Naive thymus-derived CD4-positive, alpha-beta T cell (primary cell): ENCODE data around the gene LRCH1. TPM values are rescaled to one million over a fixed set of nuclear protein-coding genes. Genes with fewer than 3 reads are reported as not detected.
A peak's percentile ranks its signal among the peaks of the same experiment; 100 is the strongest.

ENCODE experiments used
- ATAC-seq: fragments of 150-1000 bp; cut with Tn5 transposase; 2 replicates; pipeline ENCODE4 v1.10.0; 2021; ENCODE audit warnings: mild to moderate bottlenecking, moderate library complexity
- CTCF ChIA-PET: fragments of 350-600 bp; sonication (Branson Sonifier 250); formaldehyde crosslinking; loops from one replicate; lab custom pipeline; 2021; ENCODE audit warnings: antibody characterized with exemption; lab: Charles Lee
- POLR2A ChIA-PET: fragments of 350-600 bp; sonication (Branson Sonifier 250); formaldehyde crosslinking; loops from one replicate; lab custom pipeline; 2021; ENCODE audit warnings: antibody characterized with exemption, inconsistent platforms; lab: Charles Lee
- DNase-seq, 9 donors: peaks; one replicate each; pipeline versions ENCODE4 v3.0.0 to v3.0.0-alpha.2; 2020 to 2022; ENCODE audit warnings: mixed read lengths in 1 of 9
- H3K27ac ChIP-seq: one replicate; pipeline ENCODE4 v1.7.0; 2013; ENCODE audit warnings: mild to moderate bottlenecking, low read depth, low read length, moderate library complexity
- H3K27me3 ChIP-seq, 2 donors: one replicate each; pipeline ENCODE4 v1.7.0; 2013; ENCODE audit warnings: low read length in 2 of 2, mild to moderate bottlenecking in 2 of 2, moderate library complexity in 2 of 2; ENCODE audit not compliant: control insufficient read depth in 2 of 2, insufficient read depth in 2 of 2
- H3K36me3 ChIP-seq, 3 experiments: 1 replicate in 2 of 3; 2 replicates in 1 of 3; pipeline ENCODE4 v1.7.0; 2013; ENCODE audit warnings: low read length in 3 of 3, mild to moderate bottlenecking in 3 of 3, moderate library complexity in 1 of 3; ENCODE audit not compliant: insufficient read depth in 3 of 3, control insufficient read depth in 2 of 3
- H3K4me1 ChIP-seq, 2 donors: one replicate each; pipeline ENCODE4 v1.7.0; 2013; ENCODE audit warnings: low read length in 2 of 2, mild to moderate bottlenecking in 2 of 2, moderate library complexity in 1 of 2; ENCODE audit not compliant: control insufficient read depth in 2 of 2, insufficient read depth in 2 of 2
- H3K4me3 ChIP-seq: 2 replicates; pipeline ENCODE4 v1.7.0; 2013; ENCODE audit warnings: mild to moderate bottlenecking, low read length
- H3K9me3 ChIP-seq, 3 experiments: 1 replicate in 2 of 3; 2 replicates in 1 of 3; pipeline ENCODE4 v1.7.0; 2013; ENCODE audit warnings: low read length in 3 of 3; ENCODE audit not compliant: control insufficient read depth in 2 of 3
- H3K27ac Mint-ChIP-seq, 9 donors: one replicate each; pipeline ENCODE4 v1.8.0; 2020 to 2022; ENCODE audit warnings: mixed read lengths in 9 of 9, mild to moderate bottlenecking in 8 of 9, moderate library complexity in 5 of 9, inconsistent platforms in 2 of 9
- H3K27me3 Mint-ChIP-seq, 5 donors: one replicate each; pipeline ENCODE4 v1.8.0; 2021 to 2022; ENCODE audit warnings: mixed read lengths in 5 of 5, mild to moderate bottlenecking in 1 of 5
- H3K36me3 Mint-ChIP-seq, 5 donors: one replicate each; pipeline ENCODE4 v1.8.0; 2020 to 2022; ENCODE audit warnings: mixed read lengths in 5 of 5, mild to moderate bottlenecking in 3 of 5, inconsistent platforms in 1 of 5
- H3K4me1 Mint-ChIP-seq, 7 donors: one replicate each; pipeline ENCODE4 v1.8.0; 2020 to 2022; ENCODE audit warnings: mixed read lengths in 7 of 7, mild to moderate bottlenecking in 3 of 7, inconsistent platforms in 1 of 7
- H3K4me3 Mint-ChIP-seq, 10 donors: one replicate each; pipeline ENCODE4 v1.8.0; 2020 to 2022; ENCODE audit warnings: mild to moderate bottlenecking in 10 of 10, mixed read lengths in 10 of 10, moderate library complexity in 6 of 10, inconsistent platforms in 2 of 10
- H3K9me3 Mint-ChIP-seq, 11 donors: one replicate each; pipeline ENCODE4 v1.8.0; 2020 to 2022; ENCODE audit warnings: mixed read lengths in 11 of 11, mild to moderate bottlenecking in 4 of 11, inconsistent platforms in 1 of 11, moderate library complexity in 1 of 11
- intact Hi-C, 2 donors: fragments of 100-400 bp; cut with micrococcal nuclease; formaldehyde crosslinking; loops; one replicate each; pipeline ENCODE4 v1.15.1; 2023
- polyA plus RNA-seq, 2 donors: library from polyadenylated mRNA; unstranded; fragments of 300-500 nt; fragmentation: Illumina TruSeq; gene quantifications; one replicate each; pipeline ENCODE4 v1.2.3, GENCODE V29; 2021
- total RNA-seq, 6 experiments: library from RNA in 5 of 6; stranded (reverse) in 5 of 6; gene quantifications; 1 replicate in 5 of 6; 2 replicates in 1 of 6; pipeline ENCODE4 v1.2.3 and lab custom pipeline; 2021 to 2026

LRCH1 gene
- total and polyA plus RNA-seq, 7 experiments from 2014 or later, result 4.1 to 24.2 (median 15.2) TPM

DNA sequence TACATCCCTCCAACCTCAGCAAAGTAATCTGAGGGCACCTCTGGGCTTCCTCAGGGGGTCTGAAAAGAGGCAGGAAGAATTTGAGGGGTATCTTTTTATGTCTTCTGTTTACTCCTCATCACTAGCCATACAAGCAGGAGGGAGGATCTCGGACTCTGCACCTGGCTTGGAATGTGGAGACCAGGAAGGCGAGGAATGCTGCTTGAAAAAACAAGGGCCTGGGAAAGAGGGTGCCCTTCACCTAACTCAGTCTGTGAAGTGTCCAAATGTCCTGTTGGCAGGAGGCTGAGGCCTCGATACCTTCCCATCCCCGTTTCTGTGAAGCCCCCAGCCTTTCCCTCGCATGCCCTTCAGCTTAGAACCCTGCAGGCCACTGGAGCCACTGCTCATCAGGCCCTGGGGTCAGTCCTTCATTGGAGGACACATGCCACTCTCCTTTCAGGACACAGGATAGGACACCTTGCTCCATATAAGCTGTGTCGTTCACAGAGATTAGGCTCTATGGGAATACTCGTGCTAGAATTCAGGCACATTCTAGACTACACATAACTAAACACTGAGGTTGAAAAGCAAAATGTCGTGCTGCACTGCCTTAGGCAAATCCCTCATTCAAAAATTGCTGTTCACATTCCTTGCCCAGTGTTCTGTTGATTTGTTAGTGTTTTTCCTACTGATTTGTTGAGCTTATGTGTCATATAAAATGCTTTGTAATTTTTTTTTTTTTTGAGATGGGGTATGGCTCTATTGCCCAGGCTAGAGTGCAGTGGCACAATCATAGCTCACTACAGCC, 194.3 kb downstream of the LRCH1 start:
- ATAC-seq (no peak), DNase-seq (no peak)
- Mint-ChIP-seq H3K27ac (peak overlapping the region in 1 of 9 donors; percentile 35), H3K4me3 (no peak overlapping the region), H3K36me3 (peaks cover 0 to 35% (median 8%) of the 10 kb centered on the region in 5 donors), H3K27me3 (no peaks in the 10 kb centered on the region), H3K4me1 (peaks cover 10 to 27% (median 26%) of the 10 kb centered on the region in 7 donors), H3K9me3 (no peaks in the 10 kb centered on the region)
- intact Hi-C loops, result no loop called here
- no peak overlapping the region for H3K27ac ChIP-seq
- ChIA-PET POLR2A (no interaction called here), CTCF (no interaction called here)
- H3K27me3 ChIP-seq, result no peaks in the 10 kb centered on the region
- H3K4me3 ChIP-seq, result no peak overlapping the region
- peaks cover 4 to 11% of the 10 kb centered on the region in 2 donors for H3K4me1 ChIP-seq
- H3K9me3 ChIP-seq, result no peaks in the 10 kb centered on the region
- H3K36me3 ChIP-seq, result peaks cover 0 to 10% (median 0%) of the 10 kb centered on the region in 3 experiments

DNA sequence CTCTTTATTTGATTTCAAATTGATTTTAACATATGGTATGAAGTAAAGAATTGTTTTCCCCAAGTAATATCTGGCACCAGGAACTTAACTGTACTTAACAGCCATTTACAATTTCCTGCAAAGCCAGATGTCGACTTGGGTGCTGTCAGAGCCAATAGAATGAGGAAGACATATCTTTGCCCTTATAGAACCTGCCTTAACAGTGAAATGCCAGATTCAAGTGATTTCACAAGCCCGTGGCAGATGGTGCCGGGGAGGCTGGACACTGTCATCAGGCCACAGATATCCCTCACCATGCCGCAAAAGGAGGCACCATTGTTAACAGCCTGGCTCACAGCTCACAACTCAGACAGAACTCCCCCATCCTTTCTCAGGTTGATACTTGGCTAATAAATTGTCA, 195.3 kb downstream of the LRCH1 start:
- POLR2A ChIA-PET, result no interaction called here
- Mint-ChIP-seq H3K36me3 (peaks cover 0 to 35% (median 8%) of the 10 kb centered on the region in 5 donors), H3K27me3 (no peaks in the 10 kb centered on the region), H3K4me1 (peaks cover 10 to 35% (median 33%) of the 10 kb centered on the region in 7 donors), H3K9me3 (no peaks in the 10 kb centered on the region), H3K4me3 (no peak overlapping the region), H3K27ac (no peak overlapping the region)
- Histone ChIP-seq H3K27ac (no peak overlapping the region), H3K36me3 (peaks cover 0 to 10% (median 0%) of the 10 kb centered on the region in 3 experiments), H3K4me3 (no peak overlapping the region), H3K27me3 (no peaks in the 10 kb centered on the region), H3K9me3 (no peaks in the 10 kb centered on the region), H3K4me1 (peaks cover 6 to 13% of the 10 kb centered on the region in 2 donors)
- CTCF ChIA-PET, result no interaction called here
- ATAC-seq, result no peak
- DNase-seq, result no peak
- intact Hi-C loops, result loop anchor here in 1 of 2 donors (1.0 kb wide), 1 partner anchor 198 kb away; no protein-coding TSS in a partner anchor

DNA sequence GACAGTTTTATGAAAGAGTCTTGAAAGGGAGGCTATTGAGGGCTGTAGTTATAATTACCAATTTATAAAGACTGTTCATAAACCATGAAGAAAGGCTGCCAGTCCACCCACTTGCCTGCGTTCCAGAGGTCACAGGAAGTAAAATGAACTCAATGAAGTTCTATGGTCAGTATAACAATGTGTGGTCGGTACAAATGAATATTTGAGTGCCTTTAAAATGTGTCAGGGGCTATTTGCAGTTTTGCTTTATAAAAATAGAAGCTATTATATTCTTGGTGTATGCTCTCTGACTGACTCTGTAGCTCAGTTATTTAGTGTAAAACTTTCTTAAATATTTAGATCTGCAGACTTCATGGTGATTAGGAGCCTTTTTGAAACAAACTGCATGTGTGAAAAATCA, 197.0 kb downstream of the LRCH1 start:
- intact Hi-C loops, result loop anchor here in 1 of 2 donors (5.0 kb wide), 1 partner anchor 83 kb away; no protein-coding TSS in a partner anchor
- CTCF ChIA-PET, result interaction anchor here (0.8 kb wide), 1 partner anchor 16 kb away, joined by 3 read pairs; no protein-coding TSS in a partner anchor
- H3K9me3 Mint-ChIP-seq, result no peaks in the 10 kb centered on the region
- no peaks in the 10 kb centered on the region for H3K27me3 ChIP-seq
- peaks cover 0 to 10% (median 0%) of the 10 kb centered on the region in 3 experiments for H3K36me3 ChIP-seq
- ATAC-seq, result no peak
- H3K4me1 ChIP-seq, result peaks cover 11 to 13% of the 10 kb centered on the region in 2 donors
- DNase-seq, result no peak
- H3K9me3 ChIP-seq, result no peaks in the 10 kb centered on the region
- POLR2A ChIA-PET, result no interaction called here
- no peak overlapping the region for H3K27ac ChIP-seq
- peaks cover 10 to 47% (median 34%) of the 10 kb centered on the region in 7 donors for H3K4me1 Mint-ChIP-seq
- no peak overlapping the region for H3K4me3 Mint-ChIP-seq
- peak overlapping the region in 6 of 9 donors; percentile 41 to 73 (median 51) for H3K27ac Mint-ChIP-seq
- no peak overlapping the region for H3K4me3 ChIP-seq
- no peaks in the 10 kb centered on the region for H3K27me3 Mint-ChIP-seq
- peaks cover 0 to 45% (median 8%) of the 10 kb centered on the region in 5 donors for H3K36me3 Mint-ChIP-seq

DNA sequence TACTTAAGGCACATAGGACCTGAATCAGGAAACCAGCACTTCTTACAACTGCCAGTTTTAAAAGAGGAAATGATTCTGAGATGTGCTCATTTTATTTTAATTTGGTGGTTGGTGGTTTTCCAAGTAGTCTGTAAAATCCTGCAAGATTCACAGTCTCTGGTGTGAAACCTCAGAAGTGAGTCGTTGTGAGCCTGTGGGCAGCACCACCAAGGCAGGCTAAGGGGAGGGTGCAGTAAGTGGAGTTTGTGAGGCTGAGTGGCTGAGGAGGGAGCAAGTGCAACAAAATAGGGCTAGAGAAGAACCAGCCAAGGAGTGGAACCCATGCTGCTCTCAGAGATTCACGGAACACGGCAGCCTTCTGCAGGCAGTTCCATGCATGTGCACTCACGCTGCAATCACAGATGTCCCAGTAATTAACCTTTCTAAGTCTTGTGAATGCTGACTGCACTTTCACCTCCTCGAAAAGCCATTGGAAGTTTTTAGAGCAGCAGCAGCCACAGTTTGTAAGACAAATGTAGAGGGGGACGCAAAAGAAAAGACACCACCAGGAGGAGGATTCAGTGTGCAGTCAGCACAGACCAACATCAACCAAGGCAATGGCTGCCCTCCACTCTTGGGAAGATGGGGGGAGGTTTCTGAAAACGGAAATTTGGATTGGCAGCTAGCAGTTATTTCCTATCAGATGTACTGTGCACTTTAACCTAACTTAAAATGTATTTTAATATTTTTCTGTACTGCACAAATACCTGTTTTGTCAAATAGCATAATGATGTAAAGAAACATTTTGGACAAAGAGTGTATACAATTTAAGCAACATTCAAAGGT, 199.1 kb downstream of the LRCH1 start:
- intact Hi-C loops, result loop anchor here (1.0 to 5.0 kb wide), 4 partner anchors 45 to 259 kb away; partner anchors contain the start of gene ESD (in 1 of the 2)
- Histone ChIP-seq H3K27me3 (no peaks in the 10 kb centered on the region), H3K27ac (peak overlapping the region; percentile 16), H3K36me3 (peaks cover 0 to 4% (median 0%) of the 10 kb centered on the region in 3 experiments), H3K9me3 (no peaks in the 10 kb centered on the region), H3K4me1 (peaks cover 11 to 13% of the 10 kb centered on the region in 2 donors), H3K4me3 (no peak overlapping the region)
- Mint-ChIP-seq H3K36me3 (peaks cover 0 to 36% (median 3%) of the 10 kb centered on the region in 5 donors), H3K27me3 (no peaks in the 10 kb centered on the region), H3K9me3 (no peaks in the 10 kb centered on the region), H3K4me1 (peaks cover 10 to 44% (median 34%) of the 10 kb centered on the region in 7 donors), H3K4me3 (peak overlapping the region in 9 of 10 donors; percentile 5 to 71 (median 59)), H3K27ac (peak overlapping the region in 8 of 9 donors; percentile 39 to 85 (median 78))
- POLR2A ChIA-PET, result interaction anchor here (1.1 kb wide), 2 partner anchors 13 to 37 kb away, joined by 3 to 5 read pairs; no protein-coding TSS in a partner anchor
- ATAC-seq (peak; percentile 92), DNase-seq (peak in 8 of 9 donors; percentile 11 to 57 (median 23))
- CTCF ChIA-PET, result interaction anchor here (0.5 to 1.6 kb wide), 4 partner anchors 16 to 901 kb away, joined by 3 to 7 read pairs (median 6); no protein-coding TSS in a partner anchor

DNA sequence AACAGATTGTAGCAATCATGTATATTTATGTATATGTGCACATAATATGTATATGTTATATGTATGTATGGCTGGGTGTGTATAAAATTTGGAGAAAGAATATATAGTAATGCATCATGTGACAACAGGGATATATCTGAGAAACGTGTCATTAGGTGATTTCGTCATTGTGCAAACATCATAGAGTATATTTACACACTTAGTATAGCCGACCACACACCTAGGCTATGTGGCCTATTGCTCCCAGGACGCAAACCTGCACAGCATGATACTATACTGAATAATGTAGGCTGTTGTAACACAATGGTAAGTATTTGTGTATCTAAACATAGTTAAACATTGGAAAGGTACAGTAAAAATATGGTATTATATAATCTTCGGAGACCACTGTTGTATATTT, 200.2 kb downstream of the LRCH1 start:
- Histone ChIP-seq H3K4me1 (peaks cover 11 to 13% of the 10 kb centered on the region in 2 donors), H3K9me3 (no peaks in the 10 kb centered on the region), H3K4me3 (no peak overlapping the region), H3K27ac (no peak overlapping the region), H3K27me3 (no peaks in the 10 kb centered on the region), H3K36me3 (no peaks in the 10 kb centered on the region)
- H3K27me3 Mint-ChIP-seq, result peaks cover 0 to 2% (median 0%) of the 10 kb centered on the region in 5 donors
- intact Hi-C loops, result loop anchor here in 1 of 2 donors (2.0 to 5.0 kb wide), 2 partner anchors 44 to 86 kb away; partner anchors contain the start of gene ESD
- DNase-seq (no peak), ATAC-seq (no peak)
- no peak overlapping the region for H3K4me3 Mint-ChIP-seq
- ChIA-PET CTCF (no interaction called here), POLR2A (no interaction called here)
- peaks cover 0 to 32% (median 3%) of the 10 kb centered on the region in 5 donors for H3K36me3 Mint-ChIP-seq
- peak overlapping the region in 1 of 9 donors; percentile 69 for H3K27ac Mint-ChIP-seq
- H3K9me3 Mint-ChIP-seq, result no peaks in the 10 kb centered on the region
- peaks cover 10 to 51% (median 34%) of the 10 kb centered on the region in 7 donors for H3K4me1 Mint-ChIP-seq

DNA sequence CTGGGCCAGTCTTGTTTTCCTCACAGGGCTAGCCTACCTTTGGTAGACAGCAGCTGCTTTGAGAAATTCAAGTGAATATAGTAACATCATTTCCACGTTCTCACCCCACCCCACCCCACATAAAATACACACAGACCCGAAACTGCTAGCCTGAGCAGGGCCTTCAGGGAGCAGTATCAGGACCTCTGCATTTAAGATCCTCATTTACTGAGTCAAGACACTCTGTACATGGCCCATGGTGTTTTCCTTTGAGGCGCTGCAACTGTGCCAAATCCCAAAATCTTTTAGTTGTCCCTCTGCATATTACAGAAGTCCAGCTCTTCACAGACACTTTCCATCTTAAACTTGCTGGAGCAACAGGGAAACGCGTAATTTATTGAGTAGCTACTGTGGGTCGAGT, 200.9 kb downstream of the LRCH1 start:
- no peaks in the 10 kb centered on the region for H3K27me3 ChIP-seq
- no peak for ATAC-seq
- Mint-ChIP-seq H3K36me3 (peaks cover 0 to 24% (median 3%) of the 10 kb centered on the region in 5 donors), H3K27ac (peak overlapping the region in 1 of 9 donors; percentile 47), H3K4me1 (peaks cover 10 to 53% (median 34%) of the 10 kb centered on the region in 7 donors), H3K9me3 (no peaks in the 10 kb centered on the region), H3K27me3 (peaks cover 0 to 6% (median 0%) of the 10 kb centered on the region in 5 donors), H3K4me3 (no peak overlapping the region)
- no peak for DNase-seq
- peaks cover 11 to 13% of the 10 kb centered on the region in 2 donors for H3K4me1 ChIP-seq
- no peak overlapping the region for H3K27ac ChIP-seq
- no peaks in the 10 kb centered on the region for H3K9me3 ChIP-seq
- intact Hi-C loops, result loop anchor here in 1 of 2 donors (2.0 to 5.0 kb wide), 2 partner anchors 43 to 87 kb away; partner anchors contain the start of gene ESD
- CTCF ChIA-PET, result no interaction called here
- no peaks in the 10 kb centered on the region for H3K36me3 ChIP-seq
- H3K4me3 ChIP-seq, result no peak overlapping the region
- POLR2A ChIA-PET, result no interaction called here
